NT2/D1 (cell line): ENCODE measurements around the gene EEF1E1.

Experiments used
- YY1 ChIP-seq: IDR thresholded peaks from 2 replicates; pipeline ENCODE4 v1.6.1; 2011; ENCODE audit not compliant: insufficient read length, insufficient read depth
- ZNF274 ChIP-seq: IDR thresholded peaks from 2 replicates; pipeline ENCODE4 v1.6.1; 2011; ENCODE audit warnings: mild to moderate bottlenecking, low read depth, low read length

- TF ChIP-seq YY1 (no peak), ZNF274 (no peak)
Observed at GRCh38 chr6:8061736-8062135, 40.6 kb downstream of the EEF1E1 start.
